Activated naive CD4-positive, alpha-beta T cell treated with Interleukin-2 at 50 U/mL for 16 hours (primary cell): ENCODE measurements around the gene EDEM3.

Experiments
- DNase-seq: peaks from one replicate; pipeline ENCODE4 v3.0.0-alpha.2; 2020

Gene EDEM3

GRCh38 chr1:184665360-184665759, 89.3 kb downstream of the EDEM3 start:
- no peak for DNase-seq

GRCh38 chr1:184664661-184665060, 90.0 kb downstream of the EDEM3 start:
- DNase-seq: no peak

- peak; percentile 23 for DNase-seq
Measured at GRCh38 chr1:184664042-184664660, 90.5 kb downstream of the EDEM3 start.

GRCh38 chr1:184661801-184662200, 92.9 kb downstream of the EDEM3 start:
- no peak for DNase-seq

- DNase-seq: no peak
Measured at GRCh38 chr1:184660462-184661191, 94.0 kb downstream of the EDEM3 start.

- no peak for DNase-seq
Measured at GRCh38 chr1:184658055-184658454, 96.6 kb downstream of the EDEM3 start.

GRCh38 chr1:184656221-184656620, 98.4 kb downstream of the EDEM3 start:
- DNase-seq: no peak

GRCh38 chr1:184655185-184655584, 99.5 kb downstream of the EDEM3 start:
- DNase-seq: no peak

- no peak for DNase-seq
Measured at GRCh38 chr1:184650177-184650866, 104.3 kb downstream of the EDEM3 start.

- DNase-seq: no peak
Measured at GRCh38 chr1:184649451-184649888, 105.2 kb downstream of the EDEM3 start.

GRCh38 chr1:184648856-184649201, 105.8 kb downstream of the EDEM3 start:
- no peak for DNase-seq

- no peak for DNase-seq
Measured at GRCh38 chr1:184648160-184648855, 106.3 kb downstream of the EDEM3 start.

GRCh38 chr1:184647471-184647870, 107.2 kb downstream of the EDEM3 start:
- DNase-seq: no peak

- no peak for DNase-seq
Measured at GRCh38 chr1:184646824-184647223, 107.8 kb downstream of the EDEM3 start.

- no peak for DNase-seq
Measured at GRCh38 chr1:184646178-184646701, 108.4 kb downstream of the EDEM3 start.

- DNase-seq: no peak
Measured at GRCh38 chr1:184644771-184645170, 109.9 kb downstream of the EDEM3 start.

- DNase-seq: no peak
Measured at GRCh38 chr1:184643661-184644060, 111.0 kb downstream of the EDEM3 start.

- DNase-seq: no peak
Measured at GRCh38 chr1:184641894-184642293, 112.8 kb downstream of the EDEM3 start.

GRCh38 chr1:184640505-184640904, 114.2 kb downstream of the EDEM3 start:
- DNase-seq: no peak
